ENCODE data around the gene SYCP1.
"Not testable (repeated sequence)": the region's sequence is repeated elsewhere in the genome, so short reads cannot be mapped to it uniquely, and the experiment has no call there.

Gene SYCP1, protein sequence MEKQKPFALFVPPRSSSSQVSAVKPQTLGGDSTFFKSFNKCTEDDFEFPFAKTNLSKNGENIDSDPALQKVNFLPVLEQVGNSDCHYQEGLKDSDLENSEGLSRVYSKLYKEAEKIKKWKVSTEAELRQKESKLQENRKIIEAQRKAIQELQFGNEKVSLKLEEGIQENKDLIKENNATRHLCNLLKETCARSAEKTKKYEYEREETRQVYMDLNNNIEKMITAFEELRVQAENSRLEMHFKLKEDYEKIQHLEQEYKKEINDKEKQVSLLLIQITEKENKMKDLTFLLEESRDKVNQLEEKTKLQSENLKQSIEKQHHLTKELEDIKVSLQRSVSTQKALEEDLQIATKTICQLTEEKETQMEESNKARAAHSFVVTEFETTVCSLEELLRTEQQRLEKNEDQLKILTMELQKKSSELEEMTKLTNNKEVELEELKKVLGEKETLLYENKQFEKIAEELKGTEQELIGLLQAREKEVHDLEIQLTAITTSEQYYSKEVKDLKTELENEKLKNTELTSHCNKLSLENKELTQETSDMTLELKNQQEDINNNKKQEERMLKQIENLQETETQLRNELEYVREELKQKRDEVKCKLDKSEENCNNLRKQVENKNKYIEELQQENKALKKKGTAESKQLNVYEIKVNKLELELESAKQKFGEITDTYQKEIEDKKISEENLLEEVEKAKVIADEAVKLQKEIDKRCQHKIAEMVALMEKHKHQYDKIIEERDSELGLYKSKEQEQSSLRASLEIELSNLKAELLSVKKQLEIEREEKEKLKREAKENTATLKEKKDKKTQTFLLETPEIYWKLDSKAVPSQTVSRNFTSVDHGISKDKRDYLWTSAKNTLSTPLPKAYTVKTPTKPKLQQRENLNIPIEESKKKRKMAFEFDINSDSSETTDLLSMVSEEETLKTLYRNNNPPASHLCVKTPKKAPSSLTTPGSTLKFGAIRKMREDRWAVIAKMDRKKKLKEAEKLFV

DNA sequence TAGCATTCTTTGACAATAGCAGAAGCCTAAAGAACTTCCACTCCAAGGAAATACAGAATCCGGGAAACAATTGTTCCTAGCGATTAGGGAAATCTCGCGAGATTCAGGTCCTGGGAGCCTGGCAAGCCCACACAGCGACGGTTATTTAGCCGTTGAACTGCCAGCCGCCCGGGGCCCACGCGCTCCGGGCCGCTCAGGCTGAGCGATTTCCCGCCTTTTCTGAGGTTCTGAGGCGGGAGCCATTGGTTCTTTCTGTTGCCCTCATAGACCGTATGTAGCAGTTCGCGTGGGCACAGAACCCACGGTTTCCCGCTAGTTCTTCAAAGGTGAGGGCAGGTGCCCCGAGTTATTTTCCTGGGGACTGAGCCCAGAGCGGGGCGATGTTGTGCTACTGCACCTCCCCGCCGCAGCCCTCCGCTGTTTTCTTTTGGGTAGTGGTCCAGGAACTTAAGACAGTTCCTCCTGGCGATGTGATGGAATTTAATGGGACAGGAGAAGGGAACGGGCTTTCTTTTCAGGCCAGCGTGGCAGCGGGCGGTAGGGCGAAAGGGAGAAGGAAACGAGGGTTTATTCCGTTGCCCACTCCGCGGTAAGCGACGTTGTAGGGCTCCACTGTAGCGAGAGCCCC, at the start of gene SYCP1:
SYCP1 (plus strand) TSS at position 171 of the 628 bp plus-strand sequence. CDS start 602 bp downstream, outside the sequence.
- DNase-seq, result no peak

DNA sequence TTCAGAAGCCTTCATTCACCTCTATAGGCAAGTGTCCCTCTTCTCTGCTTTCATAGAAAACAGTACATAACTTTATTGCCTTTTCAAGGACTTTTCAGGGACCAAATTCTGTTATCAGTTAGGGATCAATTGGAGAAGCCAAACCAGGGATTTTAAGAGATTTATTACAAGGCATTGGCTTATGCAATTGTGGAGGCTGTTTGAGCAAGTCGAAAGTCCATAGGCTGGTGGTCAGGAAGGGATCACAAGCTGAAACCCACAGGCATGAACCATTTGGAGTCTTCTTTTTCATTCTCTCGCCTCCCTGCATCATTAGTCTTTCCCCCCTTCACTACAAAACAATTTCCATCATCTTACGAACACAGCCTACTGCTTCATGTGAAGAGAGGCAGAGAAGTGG, 34.8 kb upstream of the SYCP1 start:
- no peak for DNase-seq

DNA sequence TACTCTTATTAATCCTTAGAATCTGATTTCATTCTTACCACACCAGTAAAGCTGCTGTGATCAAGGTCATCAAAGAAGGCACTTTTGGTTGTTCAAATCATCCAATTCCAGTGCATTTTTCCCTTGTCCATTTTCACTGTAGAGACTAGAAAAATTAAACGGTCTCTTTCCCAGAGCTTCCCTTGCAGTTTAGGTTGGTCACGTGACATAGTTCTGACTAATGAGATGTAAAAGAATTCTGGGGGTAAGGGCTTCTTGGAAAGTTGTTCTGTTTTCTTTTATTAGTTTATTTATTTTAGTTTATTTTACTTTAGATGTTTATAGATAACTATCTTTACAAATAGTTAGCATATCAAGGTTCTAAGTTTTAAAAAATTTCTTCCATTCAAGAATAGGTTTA, 34.3 kb upstream of the SYCP1 start:
- DNase-seq, result no peak

DNA sequence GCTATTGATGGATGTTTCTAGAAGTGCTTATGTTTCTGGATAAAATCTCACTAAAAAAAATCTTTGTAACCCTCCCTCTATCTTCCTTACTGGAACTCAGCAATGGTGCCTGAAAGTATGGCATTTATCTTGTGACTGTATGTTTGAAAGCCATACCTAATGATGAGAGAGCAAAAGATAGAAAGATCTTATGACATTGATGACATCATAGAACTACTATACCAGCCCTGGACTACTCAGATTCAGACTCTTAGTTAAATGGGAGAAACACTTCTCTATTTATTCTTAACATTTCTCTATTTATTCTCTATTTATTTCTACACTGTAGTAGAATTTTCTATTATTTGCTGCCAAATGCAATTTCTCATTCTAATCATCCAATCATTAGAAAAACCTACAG, 32.7 kb upstream of the SYCP1 start:
- DNase-seq, result no peak

DNA sequence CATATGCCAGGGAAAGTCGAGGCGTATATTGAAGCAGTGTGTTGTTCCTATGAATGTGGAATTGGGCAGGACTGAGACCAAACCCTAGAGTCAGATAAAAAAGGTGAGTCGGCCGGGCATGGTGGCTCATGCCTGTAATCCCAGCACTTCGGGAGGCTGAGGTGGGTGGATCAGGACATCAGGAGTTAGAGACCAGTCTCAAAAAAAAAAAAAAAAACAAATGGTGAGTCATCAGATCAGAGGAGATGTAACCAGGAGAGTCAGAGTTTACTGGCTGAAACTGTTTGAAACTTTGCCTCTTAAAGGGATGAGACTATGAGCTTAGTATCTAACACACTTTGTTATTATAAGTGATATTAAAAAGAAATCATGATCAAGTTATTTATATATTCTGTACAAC, 26.4 kb upstream of the SYCP1 start:
- DNase-seq, result no peak

DNA sequence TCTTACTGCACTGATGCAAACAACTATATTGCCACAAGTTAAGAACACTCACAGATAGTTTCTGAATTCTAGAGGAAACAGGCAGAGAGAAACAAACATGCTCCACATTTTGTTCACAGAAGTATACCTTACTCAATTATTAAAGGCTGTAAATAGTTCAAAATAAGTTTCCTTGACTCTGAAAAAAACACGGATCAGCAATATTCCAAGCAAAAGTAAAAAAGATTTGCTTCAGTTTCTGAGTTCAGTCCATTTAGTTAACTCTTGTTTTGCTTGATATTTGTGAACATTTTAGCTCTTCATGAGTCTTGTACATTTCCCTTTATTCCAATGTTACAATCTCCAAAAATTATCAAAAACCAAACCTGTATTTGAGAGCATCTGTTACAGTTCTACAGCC, 24.6 kb upstream of the SYCP1 start:
- not testable (repeated sequence) for DNase-seq

DNA sequence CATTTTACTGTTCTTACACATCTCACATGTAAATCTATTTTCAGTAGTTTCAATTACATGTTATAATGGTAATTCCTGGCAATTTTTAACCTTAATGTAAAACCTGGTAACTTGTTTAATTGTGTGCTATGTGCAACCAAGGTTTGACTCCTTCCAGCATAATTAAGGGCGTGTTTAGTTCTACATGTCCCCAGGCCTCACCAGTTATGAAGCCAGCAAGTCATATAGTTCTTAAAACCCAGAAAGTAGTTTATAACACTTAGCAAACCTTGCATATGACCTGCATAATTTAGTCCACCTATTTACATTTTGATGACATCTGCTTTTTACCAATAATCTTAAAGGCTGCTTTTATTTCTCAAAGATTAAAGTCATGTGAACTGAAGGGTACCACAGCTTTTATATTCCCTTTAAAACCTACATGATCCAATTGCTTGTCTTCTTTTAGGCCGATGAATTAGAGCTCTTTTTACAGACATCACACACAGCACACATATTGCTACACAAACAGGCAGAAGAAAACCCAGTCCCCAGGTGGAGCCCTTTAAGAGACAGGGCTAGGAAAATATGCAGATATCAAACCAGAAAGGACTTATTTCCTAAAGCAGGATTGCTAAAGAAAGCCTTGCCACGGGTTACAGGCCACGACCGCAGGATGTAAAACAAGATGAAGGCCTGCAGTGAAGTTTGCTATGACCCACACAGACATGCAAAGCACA, 23.2 kb upstream of the SYCP1 start:
- no peak for DNase-seq

DNA sequence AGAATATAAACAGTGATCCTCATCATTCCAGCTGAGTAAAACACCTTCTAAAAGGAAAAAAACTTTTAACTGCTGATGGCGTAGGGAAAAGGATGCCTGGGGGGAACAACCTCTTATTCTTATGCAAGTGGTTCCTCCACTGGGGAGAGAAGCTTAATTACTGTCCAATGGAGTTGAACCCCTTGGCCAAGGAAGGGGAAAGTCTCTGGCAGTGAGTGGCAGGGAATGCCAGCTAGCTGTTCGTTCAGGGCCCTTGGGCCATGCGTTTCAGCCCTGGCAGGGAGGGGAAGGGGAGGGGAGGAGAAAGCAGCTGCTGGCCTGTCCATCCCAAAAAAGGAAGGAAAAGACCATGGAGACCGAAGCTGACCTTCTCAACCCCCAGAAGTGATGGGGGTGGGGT, 22.6 kb upstream of the SYCP1 start:
- no peak for DNase-seq

DNA sequence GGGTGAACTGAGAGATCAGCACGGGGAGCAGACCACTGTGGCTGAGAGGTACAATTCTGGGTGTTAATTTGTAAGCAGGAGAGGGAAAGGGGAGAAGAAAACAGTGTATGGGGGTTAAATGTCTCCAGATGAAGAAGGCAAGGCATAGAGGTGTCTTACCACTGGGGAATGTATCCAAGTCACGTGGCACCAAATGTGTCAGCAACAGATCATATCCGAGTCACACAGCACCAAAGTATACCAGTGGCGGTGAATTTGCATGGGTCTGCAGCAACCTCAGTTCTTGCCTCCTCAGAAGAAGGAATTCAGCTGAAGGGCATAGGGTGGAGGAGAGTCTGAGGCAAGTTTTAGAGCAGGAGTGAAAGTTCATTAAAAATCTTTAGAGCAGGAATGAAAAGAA, 21.2 kb upstream of the SYCP1 start:
- DNase-seq, result no peak

DNA sequence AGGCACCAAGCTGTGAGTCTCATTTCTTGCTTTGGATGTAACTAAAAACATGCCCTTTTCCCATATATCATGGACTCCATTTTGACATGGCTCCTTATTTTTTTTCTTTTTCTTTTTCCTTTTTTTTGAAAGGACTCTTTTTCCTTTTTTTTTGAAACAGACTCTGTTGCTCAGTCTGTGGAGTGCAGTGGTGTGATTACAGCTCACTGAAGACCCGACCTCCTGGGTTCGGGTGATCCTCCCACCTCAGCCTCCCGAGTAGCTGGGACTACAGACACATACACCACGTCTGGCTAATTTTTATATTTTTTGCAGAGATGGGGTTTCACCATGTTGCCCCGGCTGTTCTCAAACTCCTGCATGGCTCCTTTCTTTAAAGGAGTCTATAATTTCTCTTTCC, 10.4 kb upstream of the SYCP1 start:
- DNase-seq, result no peak

DNA sequence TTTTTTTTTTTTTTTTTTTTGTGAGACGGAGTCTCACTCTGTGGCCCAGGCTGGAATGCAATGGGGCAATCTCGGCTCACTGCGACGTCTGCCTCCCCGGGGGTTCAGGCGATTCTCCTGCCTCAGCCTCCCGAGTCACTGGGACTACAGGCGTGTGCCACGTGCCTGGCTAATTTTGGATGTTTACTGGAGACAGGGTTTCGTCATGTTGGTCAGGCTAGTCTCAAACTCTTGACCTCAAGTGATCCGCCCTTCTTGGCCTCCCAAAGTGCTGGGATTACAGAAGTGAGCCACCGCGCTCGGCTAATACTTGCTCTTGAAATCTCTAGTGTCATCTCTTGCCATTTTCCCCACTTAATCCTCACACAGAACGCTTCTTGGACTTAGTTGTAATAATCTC, 1.1 kb upstream of the SYCP1 start:
- DNase-seq, result no peak

DNA sequence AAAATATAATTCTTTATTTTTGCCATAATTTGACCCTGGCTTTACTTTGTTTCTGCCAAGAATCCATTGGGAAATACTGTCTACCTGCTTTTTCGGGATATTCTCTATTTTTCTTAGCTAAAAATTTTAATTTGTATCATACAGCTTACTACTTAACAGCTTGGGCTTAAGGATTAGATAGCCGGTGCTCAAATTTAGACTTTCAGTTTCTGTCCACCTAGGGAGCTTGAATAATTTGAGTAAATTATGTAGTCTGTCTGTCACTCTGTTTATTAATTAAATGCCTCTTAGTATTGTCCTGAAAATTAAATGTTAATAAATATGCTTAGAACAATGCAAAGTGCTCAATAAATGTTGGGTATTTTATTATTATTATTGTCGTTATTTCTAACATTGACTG, 6.7 kb downstream of the SYCP1 start:
- DNase-seq, result no peak

DNA sequence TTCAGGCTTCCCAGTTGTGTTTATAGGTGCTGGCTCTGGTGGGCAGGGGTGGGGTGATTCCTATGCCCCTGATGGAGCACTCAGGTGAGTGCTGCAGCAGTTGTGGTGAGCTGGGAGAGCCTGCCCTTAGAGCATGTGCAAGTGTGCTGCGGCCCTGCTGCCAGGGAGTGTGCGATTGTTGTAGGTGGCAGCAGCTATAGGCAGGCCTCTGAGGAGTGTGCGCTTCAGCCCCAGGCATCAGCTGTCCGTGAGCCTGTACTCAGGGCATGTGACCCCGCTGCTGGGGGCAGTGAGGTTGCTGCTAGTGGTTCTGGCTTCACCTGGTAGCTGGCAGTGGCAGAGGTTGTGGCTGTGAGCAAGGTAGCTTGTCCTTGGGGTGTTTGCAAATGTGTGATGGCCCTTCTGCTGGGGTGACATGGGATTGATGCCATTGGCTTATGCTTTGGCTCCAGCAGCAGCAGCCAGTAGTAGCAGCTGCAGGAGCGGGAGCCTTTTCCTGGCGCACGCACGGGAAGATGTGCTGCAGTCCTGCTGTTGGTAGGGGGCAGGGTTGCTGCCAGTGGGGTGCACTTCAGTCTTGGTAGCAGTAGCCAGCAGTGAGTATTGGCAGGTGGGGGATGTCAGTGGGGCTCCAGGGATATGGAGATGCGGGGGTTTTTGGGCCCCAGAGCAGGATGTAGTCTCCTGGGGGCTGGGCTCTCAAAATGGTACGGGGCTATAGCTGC, 37.7 kb downstream of the SYCP1 start:
- DNase-seq, result no peak

DNA sequence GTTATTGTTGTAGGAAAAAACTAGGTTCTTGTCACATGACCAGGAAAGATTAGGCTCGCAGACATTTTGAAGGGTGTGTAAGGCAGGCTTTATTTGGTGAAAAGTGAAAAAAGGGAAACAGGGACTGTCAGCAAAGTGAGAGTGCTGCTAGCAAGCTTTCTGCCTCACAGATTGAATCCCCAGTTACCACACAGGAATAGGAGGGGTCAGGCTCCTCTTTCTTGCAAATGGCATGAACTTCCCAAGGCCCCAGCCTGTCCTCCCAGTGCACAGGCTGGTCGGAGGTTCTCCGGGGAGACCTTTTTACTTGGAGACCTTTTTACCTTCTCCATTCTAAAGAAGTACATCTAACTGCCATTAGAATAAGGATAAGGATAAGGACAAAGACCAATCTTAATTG, 42.1 kb downstream of the SYCP1 start:
- DNase-seq, result no peak

DNA sequence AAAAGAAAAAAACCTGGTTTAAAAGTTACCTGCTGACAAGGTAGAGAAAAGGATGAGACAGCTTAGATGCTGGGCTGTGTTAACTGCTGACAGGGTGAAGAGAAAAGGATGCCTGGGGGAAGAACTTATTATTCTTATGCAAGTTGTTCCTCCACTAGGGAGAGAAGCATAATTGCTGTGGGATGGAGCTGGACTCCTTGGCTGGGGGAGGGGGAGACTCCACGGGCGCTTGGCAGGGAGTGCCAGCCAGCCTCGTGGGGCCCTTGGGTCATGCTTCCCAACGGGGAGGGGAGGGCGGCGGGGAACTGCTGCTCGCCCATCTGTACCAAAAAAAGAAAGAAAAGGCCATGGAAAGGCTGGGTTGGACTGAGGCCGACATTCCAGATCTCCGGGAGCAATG, 47.2 kb downstream of the SYCP1 start:
- DNase-seq, result no peak

DNA sequence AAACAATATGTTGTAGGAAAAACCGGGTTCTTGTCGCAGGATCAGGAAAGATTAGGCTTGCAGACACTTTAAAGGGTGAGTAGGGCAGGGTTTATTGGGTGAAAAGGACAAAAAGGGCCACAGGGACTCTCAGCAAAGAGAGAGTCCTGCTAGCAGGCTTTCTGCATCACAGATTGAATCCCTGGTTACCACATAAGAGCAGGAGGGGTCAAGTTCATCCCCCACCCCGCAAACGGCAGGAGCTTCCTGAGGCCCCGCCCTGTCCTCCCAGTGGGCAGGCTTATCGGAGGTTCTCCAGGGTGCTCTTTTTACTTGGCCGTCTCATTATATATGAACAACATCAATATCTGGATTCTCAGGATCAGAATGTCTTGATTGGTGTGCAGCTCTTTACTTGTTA, 47.7 kb downstream of the SYCP1 start:
- DNase-seq, result no peak

DNA sequence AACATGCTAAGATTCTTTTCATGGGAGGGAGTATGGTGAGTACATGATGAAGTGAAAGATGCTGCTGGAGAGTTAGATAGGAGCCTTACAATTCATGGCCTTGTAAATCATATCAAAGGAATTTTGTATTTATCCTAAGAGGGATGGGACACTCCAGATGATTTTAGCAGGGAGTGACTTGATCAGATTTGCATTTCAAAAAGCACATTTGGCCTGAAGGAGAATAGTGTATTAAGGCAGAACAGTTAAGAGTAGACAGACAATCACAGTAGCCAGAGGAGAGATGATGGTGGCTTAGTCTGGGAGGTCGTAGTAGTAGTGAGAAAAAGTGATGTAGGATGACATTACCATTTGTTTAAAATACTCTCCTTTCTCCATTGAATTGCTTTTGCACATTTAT, 48.8 kb downstream of the SYCP1 start:
- no peak for DNase-seq

DNA sequence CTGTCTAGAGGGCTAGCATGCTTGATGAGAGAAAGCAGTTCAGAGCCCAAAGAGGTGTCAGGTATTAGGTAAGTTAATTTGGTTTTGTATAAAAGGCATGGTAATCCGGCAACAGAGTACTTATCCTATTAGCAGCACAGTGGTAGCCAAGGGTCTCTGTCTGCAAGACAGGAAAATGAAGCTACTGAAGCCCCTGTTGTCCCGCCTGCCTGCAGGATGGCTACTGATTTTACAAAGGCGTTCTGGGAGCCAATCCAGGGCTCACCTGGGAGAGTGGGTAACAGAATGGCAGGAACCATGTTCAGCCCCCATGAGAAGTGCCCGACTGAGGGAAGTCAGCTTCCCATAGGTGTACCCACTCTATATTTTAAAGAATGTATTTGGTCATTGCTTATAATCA, 61.1 kb downstream of the SYCP1 start:
- DNase-seq, result not testable (repeated sequence)

DNA sequence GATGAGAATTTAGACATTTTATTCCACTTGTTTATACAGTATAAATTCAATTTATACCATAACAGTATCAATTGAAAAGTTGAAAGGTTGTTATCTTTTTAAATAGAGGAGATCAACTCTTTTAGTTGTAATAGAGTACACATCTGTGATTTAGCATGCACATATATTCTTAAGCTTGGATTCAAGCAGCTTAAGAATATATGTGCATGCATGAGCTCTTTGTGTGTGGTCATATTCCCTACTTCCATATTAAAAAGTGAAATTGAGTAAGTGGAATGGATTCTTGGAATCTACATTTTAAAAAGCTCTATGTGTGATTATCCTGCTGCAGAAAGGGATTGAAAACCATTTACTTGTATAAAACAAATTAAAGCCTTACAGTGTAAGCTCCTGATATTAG, 71.9 kb downstream of the SYCP1 start:
- no peak for DNase-seq

DNA sequence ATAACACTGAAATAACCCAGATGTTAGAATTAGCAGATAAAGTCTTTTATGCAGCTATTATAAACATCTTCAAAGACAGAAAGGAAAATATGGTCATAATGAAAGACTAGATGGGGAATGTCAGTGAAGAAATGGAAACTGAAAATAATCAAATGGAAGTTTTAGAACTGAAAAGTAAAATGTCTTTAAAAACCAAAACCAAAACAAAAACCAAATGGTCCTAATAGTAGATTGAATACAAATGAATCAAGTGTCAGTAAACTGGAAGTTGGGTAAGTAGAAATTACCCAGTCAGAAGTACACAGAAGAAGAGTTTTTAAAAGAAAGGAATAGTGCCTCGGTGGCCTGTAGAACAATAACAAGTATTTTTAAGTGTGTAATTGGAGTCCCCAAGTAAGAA, 72.7 kb downstream of the SYCP1 start:
- no peak for DNase-seq

DNA sequence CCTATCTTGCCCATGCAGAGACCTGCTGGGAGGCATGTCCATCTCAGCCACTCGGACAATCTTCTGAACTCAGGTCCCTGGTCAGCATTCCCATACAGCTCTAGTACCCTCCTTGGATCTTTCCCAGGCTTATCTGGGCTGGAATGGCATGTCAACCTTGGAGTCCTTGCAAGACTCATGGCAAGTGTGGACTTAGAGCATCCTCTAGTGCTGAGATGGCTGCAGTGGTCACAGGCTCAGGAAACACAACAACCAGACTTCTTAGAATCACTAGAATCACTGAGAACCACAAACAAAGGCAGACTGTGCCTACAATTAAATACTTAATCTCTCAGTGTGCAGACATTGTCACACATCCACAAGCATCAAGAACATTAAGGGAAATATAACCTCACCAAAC, 101.9 kb downstream of the SYCP1 start:
- no peak for DNase-seq

DNA sequence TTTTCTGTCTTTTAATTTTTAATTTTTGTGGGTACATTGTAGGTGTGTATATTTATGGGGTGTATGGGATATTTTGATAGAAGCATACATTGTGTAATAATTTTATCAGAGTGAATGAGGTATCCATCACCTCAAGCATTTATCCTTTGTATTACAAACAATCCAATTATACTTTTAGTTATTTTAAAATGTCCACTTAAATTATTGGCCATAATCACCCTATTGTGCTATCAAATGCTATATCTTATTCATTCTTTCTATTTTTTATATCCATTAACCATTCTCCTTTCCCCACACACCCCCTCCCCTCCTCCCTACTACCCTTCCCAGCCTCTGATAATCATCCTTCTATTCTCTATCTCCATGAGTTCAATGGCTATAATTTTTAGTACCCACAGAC, 104.8 kb downstream of the SYCP1 start:
- no peak for DNase-seq
